H9 (cell line): ENCODE data around the gene EPHA3. TPM values are rescaled to one million over a fixed set of nuclear protein-coding genes. Genes with fewer than 3 reads are reported as not detected.

Experiments
- DNase-seq: peaks from one replicate; pipeline ENCODE4 v3.0.0-alpha.2; 2017
- H2AFZ ChIP-seq: one replicate; pipeline ENCODE4 v1.6.1; 2013; ENCODE audit warnings: mild to moderate bottlenecking, low read length, control low read depth, moderate library complexity
- H2AK5ac ChIP-seq: 2 replicates; pipeline ENCODE4 v1.6.1; 2013; ENCODE audit warnings: low read length, control low read depth, mixed read lengths; ENCODE audit not compliant: insufficient read length
- H2BK120ac ChIP-seq: one replicate; pipeline ENCODE4 v1.6.1; 2013; ENCODE audit warnings: low read depth, mild to moderate bottlenecking, low read length, control low read depth, inconsistent platforms; ENCODE audit not compliant: poor library complexity, severe bottlenecking
- H2BK12ac ChIP-seq: 2 replicates; pipeline ENCODE4 v1.6.1; 2013; ENCODE audit warnings: low read length, control low read depth, mixed read lengths, low read depth; ENCODE audit not compliant: insufficient read length
- H2BK15ac ChIP-seq: 2 replicates; pipeline ENCODE4 v1.6.1; 2013; ENCODE audit warnings: low read depth, low read length, control low read depth
- H2BK20ac ChIP-seq: one replicate; pipeline ENCODE4 v1.6.1; 2013; ENCODE audit warnings: low read depth, mild to moderate bottlenecking, low read length, control low read depth, inconsistent platforms; ENCODE audit not compliant: poor library complexity, severe bottlenecking
- H2BK5ac ChIP-seq: 2 replicates; pipeline ENCODE4 v1.6.1; 2013; ENCODE audit warnings: low read length, control low read depth, mixed read lengths; ENCODE audit not compliant: insufficient read length
- H3K14ac ChIP-seq: 2 replicates; pipeline ENCODE4 v1.6.1; 2013; ENCODE audit warnings: low read length, control low read depth; ENCODE audit not compliant: insufficient read depth
- H3K18ac ChIP-seq: 2 replicates; pipeline ENCODE4 v1.6.1; 2013; ENCODE audit warnings: low read depth, mild to moderate bottlenecking, mixed read lengths, low read length, control low read depth; ENCODE audit not compliant: insufficient read length
- H3K23ac ChIP-seq: 2 replicates; pipeline ENCODE4 v1.6.1; 2013; ENCODE audit warnings: low read length, control low read depth, mixed read lengths, low read depth; ENCODE audit not compliant: insufficient read length
- H3K23me2 ChIP-seq: 2 replicates; pipeline ENCODE4 v1.6.1; 2013; ENCODE audit warnings: low read depth, mild to moderate bottlenecking, mixed read lengths, low read length, control low read depth; ENCODE audit not compliant: insufficient read length, poor library complexity, severe bottlenecking
- H3K27ac ChIP-seq: 2 replicates; pipeline ENCODE4 v1.5.1; 2013; ENCODE audit warnings: low read length, control low read depth, mixed read lengths, low read depth; ENCODE audit not compliant: insufficient read length
- H3K27me3 ChIP-seq: 2 replicates; pipeline ENCODE4 v1.6.1; 2013; ENCODE audit warnings: low read length, control low read depth, inconsistent platforms; ENCODE audit not compliant: insufficient read depth
- H3K4ac ChIP-seq: 2 replicates; pipeline ENCODE4 v1.6.1; 2013; ENCODE audit warnings: low read depth, mild to moderate bottlenecking, control low read depth, inconsistent platforms, low read length, moderate library complexity
- H3K4me1 ChIP-seq: 2 replicates; pipeline ENCODE4 v1.6.1; 2013; ENCODE audit warnings: low read length, control low read depth, inconsistent platforms; ENCODE audit not compliant: insufficient read depth
- H3K4me2 ChIP-seq: 2 replicates; pipeline ENCODE4 v1.6.1; 2013; ENCODE audit warnings: low read length, control low read depth, mixed read lengths; ENCODE audit not compliant: insufficient read length, insufficient read depth
- H3K56ac ChIP-seq: 2 replicates; pipeline ENCODE4 v1.6.1; 2013; ENCODE audit warnings: low read depth, mild to moderate bottlenecking, mixed read lengths, low read length, control low read depth; ENCODE audit not compliant: insufficient read length
- H3K79me1 ChIP-seq: 2 replicates; pipeline ENCODE4 v1.6.1; 2013; ENCODE audit warnings: low read depth, mild to moderate bottlenecking, moderate library complexity, low read length, control low read depth, inconsistent platforms; ENCODE audit not compliant: insufficient read depth, poor library complexity, severe bottlenecking
- H3K79me2 ChIP-seq: 2 replicates; pipeline ENCODE4 v1.6.1; 2013; ENCODE audit warnings: low read length, control low read depth, inconsistent platforms; ENCODE audit not compliant: insufficient read depth
- H3K9ac ChIP-seq: 2 replicates; pipeline ENCODE4 v1.6.1; 2013; ENCODE audit warnings: low read length, control low read depth, mixed read lengths; ENCODE audit not compliant: insufficient read length; ENCODE audit errors: extremely low read depth
- H3K9me3 ChIP-seq: one replicate; pipeline ENCODE4 v1.6.1; 2013; ENCODE audit warnings: low read depth, low read length, inconsistent platforms; ENCODE audit not compliant: control insufficient read depth
- H3T11ph ChIP-seq: one replicate; pipeline ENCODE4 v1.6.1; 2013; ENCODE audit warnings: mild to moderate bottlenecking, low read length, control low read depth, inconsistent platforms
- H4K20me1 ChIP-seq: one replicate; pipeline ENCODE4 v1.6.1; 2013; ENCODE audit not compliant: control insufficient read depth, insufficient read length, insufficient read depth
- H4K5ac ChIP-seq: 2 replicates; pipeline ENCODE4 v1.6.1; 2013; ENCODE audit warnings: low read depth, mild to moderate bottlenecking, mixed read lengths, low read length, control low read depth; ENCODE audit not compliant: insufficient read length
- H4K8ac ChIP-seq: replicated peaks from 2 replicates; pipeline ENCODE4 v1.6.1; 2013; ENCODE audit warnings: low read length, control low read depth, mixed read lengths, low read depth; ENCODE audit not compliant: insufficient read length
- H4K91ac ChIP-seq: 2 replicates; pipeline ENCODE4 v1.6.1; 2013; ENCODE audit warnings: low read depth, mild to moderate bottlenecking, moderate library complexity, mixed read lengths, low read length, control low read depth; ENCODE audit not compliant: insufficient read length
- H3K27ac Mint-ChIP-seq, 3 experiments: 2 replicates in 2 of 3; 3 replicates in 1 of 3; pipeline ENCODE4 v1.8.0; 2020 to 2021; ENCODE audit warnings: mixed read lengths in 3 of 3, mild to moderate bottlenecking in 1 of 3, moderate library complexity in 1 of 3
- H3K27me3 Mint-ChIP-seq: 2 replicates; pipeline ENCODE4 v1.8.0; 2021; ENCODE audit warnings: low read depth, mild to moderate bottlenecking, moderate library complexity, mixed read lengths
- H3K36me3 Mint-ChIP-seq, 3 experiments: 2 replicates in 2 of 3; 3 replicates in 1 of 3; pipeline ENCODE4 v1.8.0; 2020 to 2021; ENCODE audit warnings: low read depth in 3 of 3, mixed read lengths in 3 of 3; ENCODE audit not compliant: insufficient read depth in 1 of 3
- H3K4me1 Mint-ChIP-seq, 2 experiments: 2 replicates each; pipeline ENCODE4 v1.8.0; 2020; ENCODE audit warnings: mixed read lengths in 2 of 2
- H3K4me3 Mint-ChIP-seq, 2 experiments: 2 replicates in 1 of 2; 3 replicates in 1 of 2; pipeline ENCODE4 v1.8.0; 2020 to 2021; ENCODE audit warnings: mild to moderate bottlenecking in 2 of 2, mixed read lengths in 2 of 2, moderate library complexity in 1 of 2
- H3K9me3 Mint-ChIP-seq, 2 experiments: 2 replicates in 1 of 2; 3 replicates in 1 of 2; pipeline ENCODE4 v1.8.0; 2020; ENCODE audit warnings: mild to moderate bottlenecking in 2 of 2, mixed read lengths in 2 of 2, moderate library complexity in 1 of 2
- CTCF ChIP-seq: fragments of 200-600 bp; sonication (generic); conservative IDR thresholded peaks from 3 replicates; pipeline ENCODE4 v1.8.0; 2021; ENCODE audit warnings: antibody characterized with exemption, mild to moderate bottlenecking
- WGBS: extraction: QIAGEN DNeasy Blood & Tissue Kit; methylation state at CpG from one replicate; pipeline ENCODE4 v1.1.7; 2013; ENCODE audit warnings: missing lambda C conversion rate, low lambda C conversion rate, mixed read lengths; ENCODE audit not compliant: insufficient read length; ENCODE audit errors: extremely low coverage; 5-methylcytosine and 5-hydroxymethylcytosine counted together
- total RNA-seq: library from RNA; stranded (reverse); gene quantifications from 2 replicates; pipeline ENCODE4 v1.2.1, GENCODE V29; 2021

Gene EPHA3
- total RNA-seq, 1 experiment from 2014 or later = 0.66 TPM

- Histone ChIP-seq H3K9ac (no peak overlapping the region), H4K20me1 (no peaks in the 10 kb centered on the region), H2BK12ac (no peak overlapping the region), H2AFZ (no peak overlapping the region), H2BK120ac (no peak overlapping the region), H2BK20ac (no peak overlapping the region), H3K79me1 (no peaks in the 10 kb centered on the region), H4K5ac (no peak overlapping the region), H3K14ac (no peak overlapping the region), H3K23me2 (no peaks in the 10 kb centered on the region), H3K23ac (no peak overlapping the region), H3K27ac (no peak overlapping the region), H3K4ac (no peak overlapping the region), H3K79me2 (no peaks in the 10 kb centered on the region), H4K91ac (no peak overlapping the region), H3T11ph (no peak overlapping the region), H3K27me3 (no peaks in the 10 kb centered on the region), H4K8ac (no peak overlapping the region), H2BK5ac (no peak overlapping the region), H3K9me3 (no peaks in the 10 kb centered on the region), H2BK15ac (no peak overlapping the region), H2AK5ac (no peak overlapping the region), H3K18ac (no peak overlapping the region), H3K4me2 (no peak overlapping the region), H3K4me1 (peaks cover 5% of the 10 kb centered on the region; the same call in 1 of the 2 replicates), H3K56ac (no peak overlapping the region)
- no peak for TF ChIP-seq CTCF
- no peak for DNase-seq
- Mint-ChIP-seq H3K27me3 (no peaks in the 10 kb centered on the region), H3K4me3 (no peak overlapping the region), H3K27ac (no peak overlapping the region), H3K4me1 (peaks cover 25 to 32% of the 10 kb centered on the region in 2 experiments), H3K9me3 (peaks cover 0 to 2% of the 10 kb centered on the region in 2 experiments; a peak in 1 of 5 replicates), H3K36me3 (no peaks in the 10 kb centered on the region; a peak in 1 of 7 replicates)
- WGBS = no CpG with 5 or more reads among the region's 1 CpG
These were observed 153.3 kb downstream of the EPHA3 start for GRCh38 chr3:89260721-89261120.
